ENCODE results near the gene FLII. TPM values are rescaled to one million over a fixed set of nuclear protein-coding genes. Genes with fewer than 3 reads are reported as not detected.

The FLII gene
- total RNA-seq, 1 experiment from 2014 or later = 169 TPM

GRCh38 chr17:18267366-18267765 lies 8.8 kb upstream of the FLII start:
- no peak for DNase-seq (ENCODE audit: low spot score)
- ChIA-PET POLR2A (ENCODE audit: low non-redundant PET) (no interaction called here), CTCF (no interaction called here)
- Histone ChIP-seq H3K27ac (ENCODE audit: low read depth, low read length, poor library complexity, severe bottlenecking) (no peak overlapping the region), H3K4me3 (ENCODE audit: low read depth, low read length, poor library complexity, severe bottlenecking) (no peak overlapping the region), H3K36me3 (ENCODE audit: insufficient read depth, low read length, poor library complexity, severe bottlenecking) (peaks cover 18% of the 10 kb centered on the region), H3K9me3 (ENCODE audit: low read depth, low read length, poor library complexity, severe bottlenecking) (no peaks in the 10 kb centered on the region), H3K4me1 (ENCODE audit: insufficient read depth, low read length, poor library complexity, severe bottlenecking) (no peaks in the 10 kb centered on the region), H3K27me3 (replicated peaks; ENCODE audit: insufficient read depth, low read depth, low read length, poor library complexity) (no peaks in the 10 kb centered on the region)
- intact Hi-C loops (cut with micrococcal nuclease; ENCODE audit: unreplicated experiment) = no loop called here
- TF ChIP-seq EZH2 (IDR thresholded peaks at IDR 0.05; ENCODE audit: borderline replicate concordance, low read depth, low read length, poor library complexity, severe bottlenecking) = no peak
- no peak for TF ChIP-seq CTCF (conservative IDR thresholded peaks at IDR 0.05; ENCODE audit: low read depth, low read length)
- no TSS peak for BruUV-seq (replicated peaks)

- CTCF ChIA-PET = no interaction called here
- POLR2A ChIA-PET (ENCODE audit: low non-redundant PET) = no interaction called here
Measured at GRCh38 chr17:18263885-18264682, 5.5 kb upstream of the FLII start.

GRCh38 chr17:18262641-18263040 lies 4.1 kb upstream of the FLII start:
- TF ChIP-seq EZH2 (IDR thresholded peaks at IDR 0.05; ENCODE audit: borderline replicate concordance, low read depth, low read length, poor library complexity, severe bottlenecking) (no peak), CTCF (conservative IDR thresholded peaks at IDR 0.05; ENCODE audit: low read depth, low read length) (no peak)
- Histone ChIP-seq H3K4me1 (ENCODE audit: insufficient read depth, low read length, poor library complexity, severe bottlenecking) (peaks cover 4% of the 10 kb centered on the region), H3K4me3 (ENCODE audit: low read depth, low read length, poor library complexity, severe bottlenecking) (no peak overlapping the region), H3K27me3 (replicated peaks; ENCODE audit: insufficient read depth, low read depth, low read length, poor library complexity) (no peaks in the 10 kb centered on the region), H3K9me3 (ENCODE audit: low read depth, low read length, poor library complexity, severe bottlenecking) (no peaks in the 10 kb centered on the region), H3K36me3 (ENCODE audit: insufficient read depth, low read length, poor library complexity, severe bottlenecking) (peaks cover 18% of the 10 kb centered on the region), H3K27ac (ENCODE audit: low read depth, low read length, poor library complexity, severe bottlenecking) (no peak overlapping the region)
- CTCF ChIA-PET = interaction anchor here (0.6 kb wide), 1 partner anchor 1877 kb away, joined by 12 read pairs; no protein-coding TSS in a partner anchor
- POLR2A ChIA-PET (ENCODE audit: low non-redundant PET) = no interaction called here
- DNase-seq (ENCODE audit: low spot score) = no peak
- intact Hi-C loops (cut with micrococcal nuclease; ENCODE audit: unreplicated experiment) = no loop called here
- no TSS peak for BruUV-seq (replicated peaks)

More at GRCh38 chr17:18263885-18264682, 5.5 kb upstream of the FLII start:
- no peak for DNase-seq (ENCODE audit: low spot score)
- no peak overlapping the region for H3K27ac ChIP-seq (ENCODE audit: low read depth, low read length, poor library complexity, severe bottlenecking)
- no peaks in the 10 kb centered on the region for H3K27me3 ChIP-seq (replicated peaks; ENCODE audit: insufficient read depth, low read depth, low read length, poor library complexity)
- BruUV-seq (replicated peaks) = no TSS peak
- H3K36me3 ChIP-seq (ENCODE audit: insufficient read depth, low read length, poor library complexity, severe bottlenecking) = peaks cover 18% of the 10 kb centered on the region
- H3K4me3 ChIP-seq (ENCODE audit: low read depth, low read length, poor library complexity, severe bottlenecking) = no peak overlapping the region
- H3K9me3 ChIP-seq (ENCODE audit: low read depth, low read length, poor library complexity, severe bottlenecking) = no peaks in the 10 kb centered on the region
- no peak for TF ChIP-seq EZH2 (IDR thresholded peaks at IDR 0.05; ENCODE audit: borderline replicate concordance, low read depth, low read length, poor library complexity, severe bottlenecking)
- no peak for TF ChIP-seq CTCF (conservative IDR thresholded peaks at IDR 0.05; ENCODE audit: low read depth, low read length)
- intact Hi-C loops (cut with micrococcal nuclease; ENCODE audit: unreplicated experiment) = no loop called here
- peaks cover under 1% of the 10 kb centered on the region for H3K4me1 ChIP-seq (ENCODE audit: insufficient read depth, low read length, poor library complexity, severe bottlenecking)

Data from A673 (cell line).